ENCODE measurements around the gene KLHL35.

GRCh38 chr11:75406338-75406777 lies 26.6 kb downstream of the KLHL35 start:
- TF ChIP-seq, protein P1, sequence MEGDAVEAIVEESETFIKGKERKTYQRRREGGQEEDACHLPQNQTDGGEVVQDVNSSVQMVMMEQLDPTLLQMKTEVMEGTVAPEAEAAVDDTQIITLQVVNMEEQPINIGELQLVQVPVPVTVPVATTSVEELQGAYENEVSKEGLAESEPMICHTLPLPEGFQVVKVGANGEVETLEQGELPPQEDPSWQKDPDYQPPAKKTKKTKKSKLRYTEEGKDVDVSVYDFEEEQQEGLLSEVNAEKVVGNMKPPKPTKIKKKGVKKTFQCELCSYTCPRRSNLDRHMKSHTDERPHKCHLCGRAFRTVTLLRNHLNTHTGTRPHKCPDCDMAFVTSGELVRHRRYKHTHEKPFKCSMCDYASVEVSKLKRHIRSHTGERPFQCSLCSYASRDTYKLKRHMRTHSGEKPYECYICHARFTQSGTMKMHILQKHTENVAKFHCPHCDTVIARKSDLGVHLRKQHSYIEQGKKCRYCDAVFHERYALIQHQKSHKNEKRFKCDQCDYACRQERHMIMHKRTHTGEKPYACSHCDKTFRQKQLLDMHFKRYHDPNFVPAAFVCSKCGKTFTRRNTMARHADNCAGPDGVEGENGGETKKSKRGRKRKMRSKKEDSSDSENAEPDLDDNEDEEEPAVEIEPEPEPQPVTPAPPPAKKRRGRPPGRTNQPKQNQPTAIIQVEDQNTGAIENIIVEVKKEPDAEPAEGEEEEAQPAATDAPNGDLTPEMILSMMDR (conservative IDR thresholded peaks at IDR 0.05 in 1 of 2, IDR thresholded peaks at IDR 0.05 in 1 of 2; ENCODE audit: low read depth in 1 of 2, low read length in 2 of 2): no peak
- no peak for TF ChIP-seq EZH2 (IDR thresholded peaks at IDR 0.05; ENCODE audit: low read length, missing control alignments)
